IPS-18c (cell line): Measurements from ENCODE around the gene SLC6A18.
"Not testable (repeated sequence)": the region's sequence is repeated elsewhere in the genome, so short reads cannot be mapped to it uniquely, and the experiment has no call there.

Experiments
- H3K4me3 ChIP-seq: 2 replicates; pipeline ENCODE4 v1.7.0; 2013; ENCODE audit warnings: low read depth, mild to moderate bottlenecking, low read length, moderate library complexity; ENCODE audit not compliant: insufficient read depth
- H3K9me3 ChIP-seq: one replicate; pipeline ENCODE4 v1.6.1; 2013; ENCODE audit warnings: mild to moderate bottlenecking, low read length, moderate library complexity; ENCODE audit not compliant: control insufficient read depth, insufficient read depth

Gene SLC6A18

GRCh38 chr5:1270933-1271914, 46.0 kb downstream of the SLC6A18 start:
- Histone ChIP-seq H3K4me3 (no peak overlapping the region), H3K9me3 (no peaks in the 10 kb centered on the region)

GRCh38 chr5:1272201-1272600, 47.0 kb downstream of the SLC6A18 start:
- Histone ChIP-seq H3K4me3 (no peak overlapping the region), H3K9me3 (no peaks in the 10 kb centered on the region)

DNA sequence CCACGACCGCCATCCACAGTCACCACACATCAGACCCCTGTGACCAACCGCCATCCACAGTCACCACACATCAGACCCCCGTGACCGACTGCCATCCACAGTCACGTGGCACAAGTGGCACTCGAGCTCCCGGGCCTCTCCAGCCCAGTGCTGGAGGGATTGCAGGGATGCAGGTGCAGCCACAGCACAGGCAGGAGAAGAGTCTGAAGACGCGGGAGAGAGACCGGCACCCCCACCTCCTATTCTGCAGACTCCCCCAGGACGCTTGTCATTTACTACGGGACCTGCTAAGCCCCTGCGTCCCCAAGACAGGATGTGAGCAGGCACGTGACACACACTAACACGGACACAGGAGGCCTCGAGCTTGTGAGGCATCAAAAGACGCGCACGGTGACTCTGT, 48.6 kb downstream of the SLC6A18 start:
- Histone ChIP-seq H3K9me3 (no peaks in the 10 kb centered on the region), H3K4me3 (no peak overlapping the region)

DNA sequence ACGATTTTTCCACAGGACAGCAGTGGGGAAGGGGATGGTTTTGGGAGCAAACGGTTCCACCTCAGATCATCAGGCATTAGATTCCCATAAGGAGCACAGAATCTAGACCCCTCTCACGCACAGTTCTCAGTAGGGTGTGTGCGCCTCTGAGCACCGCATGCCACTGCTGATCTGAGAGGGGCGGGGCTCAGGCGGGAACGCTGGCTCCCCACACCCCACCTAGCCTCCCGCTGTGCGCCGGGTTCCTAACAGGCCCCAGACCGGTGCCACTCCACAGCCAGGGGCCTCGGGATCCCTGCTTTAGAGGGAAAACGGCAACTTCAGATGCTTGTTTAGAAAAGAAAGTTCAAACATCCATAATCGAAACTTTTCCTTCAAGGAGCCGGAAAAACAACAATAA, 49.3 kb downstream of the SLC6A18 start:
- Histone ChIP-seq H3K4me3 (no peak overlapping the region), H3K9me3 (no peaks in the 10 kb centered on the region)

DNA sequence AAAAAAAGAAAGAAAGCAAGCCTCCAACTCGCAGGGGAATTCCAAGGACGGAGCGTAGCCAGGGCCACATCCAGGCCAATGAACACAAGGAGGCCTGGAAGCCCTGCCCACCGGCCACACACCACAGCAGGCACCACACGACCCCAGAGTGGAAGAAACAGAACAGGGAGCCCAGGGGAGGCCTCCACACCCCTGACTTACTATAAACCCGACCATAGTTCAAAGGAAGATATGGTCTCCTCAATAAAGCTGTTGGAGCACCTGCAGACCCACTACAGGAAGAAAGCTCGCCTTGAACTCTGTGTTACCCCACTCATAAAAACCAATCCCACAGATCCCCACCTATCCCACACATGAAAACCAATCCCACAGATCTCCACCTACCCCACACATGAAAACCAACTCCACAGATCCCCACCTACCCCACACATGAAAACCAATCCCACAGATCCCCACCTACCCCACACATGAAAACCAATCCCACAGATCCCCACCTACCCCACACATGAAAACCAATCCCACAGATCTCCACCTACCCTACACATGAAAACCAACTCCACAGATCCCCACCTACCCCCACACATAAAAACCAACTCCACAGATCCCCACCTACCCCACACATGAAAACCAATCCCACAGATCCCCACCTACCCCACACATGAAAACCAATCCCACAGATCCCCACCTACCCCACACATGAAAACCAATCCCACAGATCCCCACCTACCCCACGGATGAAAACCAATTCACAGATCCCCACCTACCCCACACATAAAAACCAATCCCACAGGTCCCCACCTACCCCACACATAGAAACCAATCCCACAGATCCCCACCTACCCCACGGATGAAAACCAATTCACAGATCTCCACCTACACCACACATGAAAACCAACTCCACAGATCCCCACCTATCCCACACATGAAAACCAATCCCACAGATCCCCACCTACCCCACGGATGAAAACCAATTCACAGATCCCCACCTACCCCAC, 50.5 kb downstream of the SLC6A18 start:
- not testable (repeated sequence) for H3K9me3 ChIP-seq, H3K4me3 ChIP-seq

GRCh38 chr5:1276930-1277329, 51.7 kb downstream of the SLC6A18 start:
- H3K9me3 ChIP-seq, result no peaks in the 10 kb centered on the region
- no peak overlapping the region for H3K4me3 ChIP-seq

- no peaks in the 10 kb centered on the region for H3K9me3 ChIP-seq
- H3K4me3 ChIP-seq, result no peak overlapping the region
Measured at GRCh38 chr5:1277331-1277730, 52.1 kb downstream of the SLC6A18 start.

- no peak overlapping the region for H3K4me3 ChIP-seq
- H3K9me3 ChIP-seq, result no peaks in the 10 kb centered on the region
Measured at GRCh38 chr5:1277781-1278180, 52.6 kb downstream of the SLC6A18 start.

- H3K4me3 ChIP-seq, result no peak overlapping the region
- H3K9me3 ChIP-seq, result no peaks in the 10 kb centered on the region
Measured at GRCh38 chr5:1278216-1278615, 53.0 kb downstream of the SLC6A18 start.

GRCh38 chr5:1278656-1279442, 53.7 kb downstream of the SLC6A18 start:
- Histone ChIP-seq H3K9me3 (no peaks in the 10 kb centered on the region), H3K4me3 (no peak overlapping the region)

DNA sequence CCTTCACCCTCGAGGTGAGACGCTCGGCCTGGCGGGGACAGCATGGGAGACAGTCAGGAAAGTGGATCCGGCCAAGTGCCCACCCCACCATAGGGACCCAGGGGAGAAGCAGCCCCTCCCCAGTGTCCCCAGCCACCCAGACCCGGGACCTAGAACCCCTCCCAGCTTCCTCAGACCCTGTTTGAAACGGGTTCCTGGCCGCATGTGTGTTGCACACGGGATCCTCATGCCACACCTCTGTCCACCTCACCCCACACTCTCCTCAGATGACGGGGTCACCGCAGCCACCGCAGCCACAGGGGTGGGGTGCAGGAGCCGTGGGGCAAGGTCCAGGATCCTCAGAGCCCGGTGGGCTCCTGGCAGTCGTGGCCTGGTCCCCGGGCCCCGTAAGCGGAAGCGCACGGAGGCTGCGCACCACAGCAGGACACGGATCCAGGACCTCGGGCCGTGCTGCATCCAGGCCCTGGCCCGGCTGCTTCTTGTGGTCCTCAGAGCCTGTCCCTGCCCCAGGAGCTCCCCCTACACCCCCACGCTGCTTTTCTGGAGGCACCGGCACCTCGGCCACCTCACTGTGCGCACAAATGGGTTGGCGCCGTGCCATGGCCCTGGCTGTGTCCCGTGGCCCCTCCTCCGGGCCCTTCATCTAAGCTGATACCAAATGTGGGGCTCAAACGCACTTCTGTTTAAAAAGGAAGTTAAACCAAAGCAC, 54.4 kb downstream of the SLC6A18 start:
- Histone ChIP-seq H3K9me3 (no peaks in the 10 kb centered on the region), H3K4me3 (no peak overlapping the region)

DNA sequence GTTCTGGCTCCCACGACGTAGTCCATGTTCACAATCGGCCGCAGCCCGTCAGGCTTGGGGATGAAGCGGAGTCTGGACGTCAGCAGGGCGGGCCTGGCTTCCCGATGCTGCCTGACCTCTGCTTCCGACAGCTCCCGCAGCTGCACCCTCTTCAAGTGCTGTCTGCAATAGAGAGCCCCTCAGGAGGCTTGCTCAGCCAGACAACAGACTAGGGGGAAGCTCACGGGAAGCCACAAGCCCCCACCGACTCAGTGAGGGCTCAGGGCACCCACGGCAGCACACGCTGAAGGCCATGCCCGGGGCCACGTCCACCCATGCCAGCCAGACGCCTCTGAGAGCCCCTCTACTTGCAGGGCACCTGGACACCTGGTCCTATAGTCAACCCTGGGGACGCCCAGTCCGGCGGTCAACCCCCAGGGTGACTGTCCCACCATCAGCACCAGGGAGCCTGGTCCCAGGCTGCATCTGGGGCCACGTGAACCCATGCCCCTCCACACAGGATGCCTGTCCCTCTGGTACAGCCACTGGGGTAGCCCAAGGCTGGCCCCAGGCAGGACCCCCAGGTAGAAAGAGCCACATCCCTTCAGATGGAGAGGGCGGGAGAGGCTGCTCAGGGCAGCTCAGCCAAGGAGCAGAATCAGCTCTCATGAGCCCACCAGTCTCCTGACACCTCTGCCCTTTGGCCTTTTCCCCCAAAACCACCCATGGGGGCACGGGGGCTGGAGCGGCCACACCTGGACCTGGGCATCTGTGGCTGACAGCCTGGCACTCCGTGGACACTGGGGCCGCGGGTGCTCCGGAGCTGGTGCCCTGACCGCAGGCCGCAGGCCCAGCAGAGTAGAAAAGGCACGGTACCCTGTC, 55.2 kb downstream of the SLC6A18 start:
- H3K4me3 ChIP-seq, result no peak overlapping the region
- no peaks in the 10 kb centered on the region for H3K9me3 ChIP-seq

- Histone ChIP-seq H3K9me3 (no peaks in the 10 kb centered on the region), H3K4me3 (no peak overlapping the region)
Measured at GRCh38 chr5:1281038-1281882, 56.1 kb downstream of the SLC6A18 start.

DNA sequence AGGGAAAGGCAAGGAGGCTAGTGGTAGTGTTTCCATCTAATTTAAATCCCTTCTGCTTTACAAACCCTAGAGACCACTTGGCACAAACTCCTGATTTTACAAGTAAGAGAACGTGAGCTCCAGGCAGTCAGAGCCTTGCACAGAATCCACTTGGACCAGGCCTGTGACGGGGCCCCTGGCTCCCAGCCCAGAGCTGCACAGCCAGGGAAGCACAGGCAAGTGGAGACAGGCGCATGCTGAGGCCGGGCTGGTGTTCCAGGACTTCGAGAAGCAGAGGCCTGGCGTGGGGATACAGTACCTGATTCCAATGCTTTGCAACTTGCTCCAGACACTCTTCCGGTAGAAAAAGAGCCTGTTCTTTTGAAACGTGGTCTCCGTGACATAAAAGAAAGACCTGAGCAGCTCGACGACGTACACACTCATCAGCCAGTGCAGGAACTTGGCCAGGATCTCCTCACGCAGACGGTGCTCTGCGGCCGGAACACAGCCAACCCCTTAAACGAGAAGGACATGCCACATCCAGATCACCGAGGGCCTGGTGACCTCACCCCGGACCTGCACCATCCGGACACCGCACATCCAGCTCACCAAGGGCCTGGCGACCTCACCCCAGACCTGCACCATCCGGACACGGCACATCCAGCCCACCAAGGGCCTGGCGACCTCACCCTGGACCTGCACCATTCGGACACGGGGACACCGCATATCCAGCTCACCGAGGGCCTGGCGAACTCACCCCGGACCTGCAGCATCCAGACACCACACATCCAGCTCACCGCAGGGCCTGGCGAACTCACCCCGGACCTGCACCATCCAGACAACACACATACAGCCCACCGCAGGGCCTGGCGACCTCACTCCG, 57.2 kb downstream of the SLC6A18 start:
- H3K9me3 ChIP-seq, result no peaks in the 10 kb centered on the region

More for the DNA sequence above, 57.2 kb downstream of the SLC6A18 start:
- H3K4me3 ChIP-seq, result no peak overlapping the region
